Gastrocnemius medialis (tissue), 4 donors: ENCODE results near the gene RPL28. TPM values are rescaled to one million over a fixed set of nuclear protein-coding genes. Genes with fewer than 3 reads are reported as not detected.
"Not testable (repeated sequence)": the region's sequence is repeated elsewhere in the genome, so short reads cannot be mapped to it uniquely, and the experiment has no call there.

Source experiments
- ATAC-seq, 2 donors: fragments of 150-250 bp; one replicate each; pipeline ENCODE4 v1.9.1; 2016
- DNase-seq, 2 donors: peaks; one replicate each; pipeline ENCODE4 v3.0.0-alpha.2; 2019
- H3K27ac ChIP-seq, 4 donors: fragments of 200-600 bp; sonication (generic); 1 replicate in 1 of 4; 2 replicates in 3 of 4; pipeline ENCODE4 v1.5.1; 2016 to 2018; ENCODE audit warnings: mild to moderate bottlenecking in 2 of 4, moderate library complexity in 1 of 4
- H3K27me3 ChIP-seq, 3 donors: fragments of 200-600 bp; sonication (generic) in 2 of 3; 1 replicate in 1 of 3; 2 replicates in 2 of 3; pipeline versions ENCODE4 v1.5.1 to v1.6.0; 2016 to 2019; ENCODE audit warnings: mild to moderate bottlenecking in 1 of 3, moderate library complexity in 1 of 3
- H3K36me3 ChIP-seq, 2 donors: fragments of 200-600 bp; sonication (generic) in 1 of 2; one replicate each; pipeline ENCODE4 v1.5.1; 2017 to 2018
- H3K4me1 ChIP-seq, 2 donors: fragments of 200-600 bp; sonication (generic) in 1 of 2; one replicate each; pipeline ENCODE4 v1.5.1; 2016 to 2017; ENCODE audit warnings: mild to moderate bottlenecking in 2 of 2
- H3K4me3 ChIP-seq, 4 donors: fragments of 200-600 bp; sonication (generic) in 3 of 4; 1 replicate in 1 of 4; 2 replicates in 3 of 4; pipeline ENCODE4 v1.5.1; 2016 to 2019; ENCODE audit warnings: mild to moderate bottlenecking in 2 of 4
- H3K9me3 ChIP-seq, 3 donors: fragments of 200-600 bp; sonication (generic) in 2 of 3; 1 replicate in 1 of 3; 2 replicates in 2 of 3; pipeline ENCODE4 v1.5.1; 2016 to 2019
- POLR2A ChIP-seq, 2 donors: fragments of 450-650 bp; IDR thresholded peaks; one replicate each; pipeline ENCODE4 v1.6.1; 2017; ENCODE audit warnings: antibody characterized with exemption in 2 of 2, mild to moderate bottlenecking in 2 of 2, moderate library complexity in 2 of 2
- in situ Hi-C, 4 donors: fragments of 200-750 bp; cut with MboI; loops; one replicate each; pipeline versions ENCODE4 v1.15.0 to v1.8.0; 2017; ENCODE audit warnings: low sequenced_read_pairs in 4 of 4
- intact Hi-C: fragments of 100-400 bp; cut with DNase I; formaldehyde crosslinking; loops from one replicate; pipeline ENCODE4 v1.15.1; 2023; ENCODE audit warnings: low total_unique reads
- total RNA-seq, 4 donors: library from RNA; depleted of rRNA; stranded (reverse); fragments of >200 nt; gene quantifications; one replicate each; pipeline versions ENCODE4 v1.1.0 to v1.2.3, GENCODE V29; 2016
- TF ChIP-seq, protein P1 (sequence below), 5 experiments: fragments of 450-650 bp in 3 of 5; fragments of 200-600 bp in 2 of 5; sonication (generic) in 2 of 5; IDR thresholded peaks in 4 of 5; conservative IDR thresholded peaks in 1 of 5; 1 replicate in 4 of 5; 2 replicates in 1 of 5; pipeline ENCODE4 v1.5.1; 2016 to 2019; ENCODE audit warnings: antibody characterized with exemption in 5 of 5, mild to moderate bottlenecking in 3 of 5, moderate library complexity in 3 of 5

The RPL28 gene
- total RNA-seq, 4 donors from 2014 or later: 123 to 278 (median 206) TPM

DNA sequence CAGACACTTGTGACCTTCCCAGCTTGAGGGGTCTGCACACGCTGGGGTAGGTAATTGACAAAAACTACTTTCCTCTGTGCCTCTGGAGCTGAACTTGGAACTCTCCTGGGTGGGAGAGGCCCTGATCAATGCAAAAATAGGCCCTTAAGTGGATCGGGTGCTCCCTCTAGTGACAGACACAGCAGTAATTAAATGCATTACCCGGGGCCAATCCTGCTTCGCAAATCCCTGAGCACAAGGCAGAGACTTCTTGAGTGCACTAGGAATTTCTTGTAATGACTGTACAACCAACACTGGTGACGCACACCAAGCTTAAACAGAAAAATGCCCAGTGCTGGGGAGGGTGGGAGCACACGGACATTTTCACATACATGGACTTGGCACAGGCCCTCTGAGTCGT lies 32.5 kb downstream of the RPL28 start:
- in situ Hi-C loops: loop anchor here in 1 of 4 donors (25.0 kb wide), 2 partner anchors 131 to 281 kb away; partner anchors contain the start of genes BRSK1, HSPBP1 and TNNT1
- no peak overlapping the region for H3K4me3 ChIP-seq
- intact Hi-C loops: no loop called here
- no peaks in the 10 kb centered on the region for H3K9me3 ChIP-seq
- H3K27ac ChIP-seq: no peak overlapping the region
- DNase-seq: no peak
- ATAC-seq: no peak
- H3K36me3 ChIP-seq: no peaks in the 10 kb centered on the region
- H3K4me1 ChIP-seq: no peaks in the 10 kb centered on the region
- H3K27me3 ChIP-seq: peaks cover 5 to 15% (median 5%) of the 10 kb centered on the region in 3 donors
- no peak for TF ChIP-seq POLR2A (IDR thresholded peaks at IDR 0.05)
- TF ChIP-seq, protein P1, sequence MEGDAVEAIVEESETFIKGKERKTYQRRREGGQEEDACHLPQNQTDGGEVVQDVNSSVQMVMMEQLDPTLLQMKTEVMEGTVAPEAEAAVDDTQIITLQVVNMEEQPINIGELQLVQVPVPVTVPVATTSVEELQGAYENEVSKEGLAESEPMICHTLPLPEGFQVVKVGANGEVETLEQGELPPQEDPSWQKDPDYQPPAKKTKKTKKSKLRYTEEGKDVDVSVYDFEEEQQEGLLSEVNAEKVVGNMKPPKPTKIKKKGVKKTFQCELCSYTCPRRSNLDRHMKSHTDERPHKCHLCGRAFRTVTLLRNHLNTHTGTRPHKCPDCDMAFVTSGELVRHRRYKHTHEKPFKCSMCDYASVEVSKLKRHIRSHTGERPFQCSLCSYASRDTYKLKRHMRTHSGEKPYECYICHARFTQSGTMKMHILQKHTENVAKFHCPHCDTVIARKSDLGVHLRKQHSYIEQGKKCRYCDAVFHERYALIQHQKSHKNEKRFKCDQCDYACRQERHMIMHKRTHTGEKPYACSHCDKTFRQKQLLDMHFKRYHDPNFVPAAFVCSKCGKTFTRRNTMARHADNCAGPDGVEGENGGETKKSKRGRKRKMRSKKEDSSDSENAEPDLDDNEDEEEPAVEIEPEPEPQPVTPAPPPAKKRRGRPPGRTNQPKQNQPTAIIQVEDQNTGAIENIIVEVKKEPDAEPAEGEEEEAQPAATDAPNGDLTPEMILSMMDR (IDR thresholded peaks at IDR 0.05 in 4 of 5, conservative IDR thresholded peaks at IDR 0.05 in 1 of 5): peak in 3 of 5 experiments; percentile 40 to 46 (median 46)

DNA sequence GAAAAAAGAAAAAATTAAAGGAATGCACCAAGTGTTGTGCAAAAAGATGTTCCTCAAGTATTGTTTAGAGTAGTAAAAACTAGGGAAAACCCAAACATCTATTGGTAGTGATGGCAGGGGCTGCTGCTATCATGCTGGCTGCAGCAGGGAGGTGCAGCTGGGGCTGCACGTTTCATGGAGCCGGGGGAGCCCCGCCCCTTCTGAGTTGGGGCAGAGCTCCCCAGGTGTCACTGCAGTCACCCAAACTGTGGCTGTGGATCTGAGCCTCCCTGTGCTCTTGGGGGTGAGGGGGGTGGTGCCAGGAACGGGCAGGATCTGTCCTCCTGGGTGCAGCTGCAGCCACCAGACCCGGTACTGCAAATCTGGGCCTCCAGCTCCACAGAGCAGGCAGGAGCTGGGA lies 33.4 kb downstream of the RPL28 start:
- Histone ChIP-seq H3K9me3 (no peaks in the 10 kb centered on the region), H3K4me1 (no peaks in the 10 kb centered on the region), H3K27ac (no peak overlapping the region), H3K36me3 (no peaks in the 10 kb centered on the region), H3K4me3 (no peak overlapping the region), H3K27me3 (peaks cover 5 to 15% (median 5%) of the 10 kb centered on the region in 3 donors)
- no peak for DNase-seq
- no peak for ATAC-seq
- in situ Hi-C loops (loop anchor here in 1 of 4 donors (25.0 kb wide), 2 partner anchors 132 to 282 kb away; partner anchors contain the start of genes BRSK1, HSPBP1 and TNNT1), intact Hi-C loops (no loop called here)
- no peak for TF ChIP-seq POLR2A (IDR thresholded peaks at IDR 0.05)
- TF ChIP-seq, protein P1 (IDR thresholded peaks at IDR 0.05 in 4 of 5, conservative IDR thresholded peaks at IDR 0.05 in 1 of 5): no peak

DNA sequence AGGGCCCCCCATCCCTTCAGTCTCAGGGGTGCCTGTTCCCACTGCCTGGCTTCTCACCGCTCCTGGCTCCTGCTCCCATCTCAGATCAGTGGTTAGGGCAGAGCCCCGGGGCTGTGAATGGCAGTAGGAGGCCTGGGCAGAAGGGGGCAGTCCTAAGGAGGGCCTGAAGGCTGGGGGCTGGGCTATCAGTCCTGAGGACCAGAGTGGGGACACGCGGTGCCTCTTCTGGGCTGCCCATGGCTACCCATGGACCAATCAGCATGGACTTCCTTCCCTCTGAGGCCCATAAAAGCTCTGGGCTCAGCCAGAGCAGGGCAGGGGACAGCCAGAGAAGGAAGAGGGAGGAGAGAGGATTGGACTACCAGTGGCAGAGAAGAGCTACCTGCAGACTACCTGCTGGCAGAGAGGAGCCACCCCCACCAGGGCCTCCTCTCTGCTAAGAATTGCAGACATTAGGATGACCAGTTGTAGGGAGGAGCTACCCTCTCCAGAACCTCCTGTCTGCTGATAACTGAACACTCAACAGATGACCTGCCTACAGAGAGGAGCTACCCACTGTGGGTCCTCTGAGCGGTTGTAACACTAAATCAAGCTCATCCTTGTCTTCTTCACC lies 34.0 kb downstream of the RPL28 start:
- Histone ChIP-seq H3K4me1 (no peaks in the 10 kb centered on the region), H3K27ac (no peak overlapping the region), H3K36me3 (no peaks in the 10 kb centered on the region), H3K4me3 (no peak overlapping the region), H3K27me3 (peaks cover 11 to 15% (median 11%) of the 10 kb centered on the region in 3 donors), H3K9me3 (no peaks in the 10 kb centered on the region)
- intact Hi-C loops: no loop called here
- TF ChIP-seq, protein P1 (IDR thresholded peaks at IDR 0.05 in 4 of 5, conservative IDR thresholded peaks at IDR 0.05 in 1 of 5): no peak
- TF ChIP-seq POLR2A (IDR thresholded peaks at IDR 0.05): no peak
- ATAC-seq: no peak
- in situ Hi-C loops: loop anchor here in 1 of 4 donors (25.0 kb wide), 2 partner anchors 132 to 282 kb away; partner anchors contain the start of genes BRSK1, HSPBP1 and TNNT1
- no peak for DNase-seq

GRCh38 chr19:55421281-55421680 lies 35.5 kb downstream of the RPL28 start:
- ATAC-seq, H3K27ac ChIP-seq, H3K4me3 ChIP-seq, intact Hi-C loops, DNase-seq, H3K36me3 ChIP-seq, H3K9me3 ChIP-seq, H3K4me1 ChIP-seq: not testable (repeated sequence)
- in situ Hi-C loops: loop anchor here in 1 of 4 donors (25.0 kb wide), 2 partner anchors 134 to 284 kb away; partner anchors contain the start of genes BRSK1, HSPBP1 and TNNT1
- peaks cover 15 to 22% (median 18%) of the 10 kb centered on the region in 3 donors for H3K27me3 ChIP-seq

GRCh38 chr19:55423225-55424005 lies 37.7 kb downstream of the RPL28 start:
- H3K9me3 ChIP-seq: no peaks in the 10 kb centered on the region
- peaks cover 11 to 25% (median 19%) of the 10 kb centered on the region in 3 donors for H3K27me3 ChIP-seq
- TF ChIP-seq, protein P1 (IDR thresholded peaks at IDR 0.05 in 4 of 5, conservative IDR thresholded peaks at IDR 0.05 in 1 of 5): no peak
- TF ChIP-seq POLR2A (IDR thresholded peaks at IDR 0.05): no peak
- in situ Hi-C loops: loop anchor here in 1 of 4 donors (25.0 kb wide), 2 partner anchors 136 to 286 kb away; partner anchors contain the start of genes BRSK1, HSPBP1 and TNNT1
- H3K4me3 ChIP-seq: no peak overlapping the region
- H3K27ac ChIP-seq: no peak overlapping the region
- intact Hi-C loops: no loop called here
- no peak for ATAC-seq
- DNase-seq: no peak
- H3K36me3 ChIP-seq: no peaks in the 10 kb centered on the region
- H3K4me1 ChIP-seq: no peaks in the 10 kb centered on the region
